NCI-H69 (cell line): Measurements from ENCODE around the gene SLC39A11.
"Not testable (repeated sequence)": the region's sequence is repeated elsewhere in the genome, so short reads cannot be mapped to it uniquely, and the experiment has no call there.

Experiments
- DNase-seq: peaks from one replicate; lab custom pipeline; 2025; lab: John Stamatoyannopoulos, UW

Gene SLC39A11

GRCh38 chr17:73071066-73071999, 21.2 kb downstream of the SLC39A11 start:
- peak; percentile 84 for DNase-seq

DNA sequence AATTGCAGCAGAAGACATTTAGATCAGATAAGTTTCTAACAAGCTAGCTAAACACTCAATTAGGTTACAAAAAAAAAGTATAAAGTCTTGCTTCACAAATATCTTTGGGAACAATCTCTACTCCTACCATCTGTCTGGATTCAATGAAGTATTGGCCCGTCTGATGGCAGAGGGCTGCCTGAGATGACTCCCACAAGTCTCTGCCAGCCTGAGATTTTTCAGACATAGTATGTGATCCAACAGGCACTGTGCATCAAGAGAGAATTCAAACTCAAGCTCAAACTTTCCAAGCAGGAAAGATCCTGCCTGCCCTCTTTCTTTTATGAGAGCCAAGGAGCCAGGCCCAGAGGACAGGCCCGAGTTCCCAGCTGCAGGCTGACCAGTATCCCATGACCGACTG, 22.6 kb downstream of the SLC39A11 start:
- no peak for DNase-seq

- peak; percentile 48 for DNase-seq
These were observed 23.2 kb downstream of the SLC39A11 start for GRCh38 chr17:73069164-73069770.

GRCh38 chr17:73068322-73069153, 23.9 kb downstream of the SLC39A11 start:
- peak; percentile 57 for DNase-seq

DNA sequence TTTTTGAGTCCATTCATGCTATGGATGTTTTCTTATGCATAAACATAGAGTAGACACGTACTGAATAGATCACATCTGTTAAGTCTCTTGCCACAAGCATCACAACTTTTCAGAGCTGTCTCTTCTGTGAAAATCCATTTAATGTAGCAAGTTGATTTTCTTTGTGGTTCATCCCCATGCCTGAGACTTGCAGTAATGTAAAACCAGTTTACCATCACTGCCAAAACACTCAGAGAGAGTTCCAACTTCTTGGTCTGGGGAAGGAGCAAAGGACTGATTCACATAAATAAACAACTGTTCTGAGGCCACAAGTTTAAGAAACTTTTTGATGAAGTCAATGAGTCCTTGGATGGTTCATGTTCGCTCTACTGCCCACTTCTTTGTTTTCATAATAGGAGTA, 24.8 kb downstream of the SLC39A11 start:
- not testable (repeated sequence) for DNase-seq

GRCh38 chr17:73067075-73067474, 25.4 kb downstream of the SLC39A11 start:
- no peak for DNase-seq

- DNase-seq = peak; percentile 64
These were observed 26.2 kb downstream of the SLC39A11 start for GRCh38 chr17:73066148-73066884.

- no peak for DNase-seq
These were observed 27.1 kb downstream of the SLC39A11 start for GRCh38 chr17:73065376-73065775.

- DNase-seq = peak; percentile 69
These were observed 28.2 kb downstream of the SLC39A11 start for GRCh38 chr17:73064084-73064938.

DNA sequence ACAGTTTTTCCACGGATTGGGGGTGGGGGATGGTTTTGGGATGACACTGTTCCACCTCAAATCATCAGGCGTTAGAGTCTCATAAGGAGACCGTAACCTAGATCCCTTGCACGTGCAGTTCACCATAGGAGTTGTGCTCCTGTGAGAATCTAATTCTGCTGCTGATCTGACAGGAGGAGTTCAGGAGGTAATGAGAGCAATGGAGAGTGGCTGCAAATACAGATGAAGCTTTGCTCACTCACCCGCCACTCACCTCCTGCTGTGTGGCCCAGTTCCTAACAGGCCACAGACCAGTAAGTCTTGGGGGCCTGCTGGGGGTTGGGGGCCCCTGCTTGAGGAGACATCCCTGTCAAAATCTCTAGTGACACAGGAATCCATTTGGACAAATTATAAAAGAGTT, 29.8 kb downstream of the SLC39A11 start:
- no peak for DNase-seq

DNA sequence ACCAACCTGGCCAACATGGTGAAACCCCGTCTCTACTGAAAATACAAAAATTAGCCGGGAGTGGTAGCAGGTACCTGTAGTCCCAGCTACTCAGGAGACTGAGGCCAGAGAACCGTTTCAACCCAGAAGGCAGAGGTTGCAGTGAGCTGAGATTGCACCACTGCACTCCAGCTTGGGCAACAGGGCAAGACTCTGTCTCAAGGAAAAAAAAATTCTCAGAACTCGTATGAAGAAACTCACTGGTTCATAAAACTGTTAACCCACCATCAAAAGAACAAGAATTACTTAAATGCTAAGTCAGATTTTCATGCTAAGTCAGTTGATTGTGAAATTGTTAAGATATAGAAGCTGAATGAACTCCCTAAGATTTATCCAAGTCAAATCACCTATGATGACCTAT, 31.3 kb downstream of the SLC39A11 start:
- no peak for DNase-seq

- no peak for DNase-seq
These were observed 31.8 kb downstream of the SLC39A11 start for GRCh38 chr17:73060721-73061120.

- DNase-seq = not testable (repeated sequence)
These were observed 32.8 kb downstream of the SLC39A11 start for GRCh38 chr17:73059713-73060112.

- no peak for DNase-seq
These were observed 34.5 kb downstream of the SLC39A11 start for GRCh38 chr17:73058022-73058421.

DNA sequence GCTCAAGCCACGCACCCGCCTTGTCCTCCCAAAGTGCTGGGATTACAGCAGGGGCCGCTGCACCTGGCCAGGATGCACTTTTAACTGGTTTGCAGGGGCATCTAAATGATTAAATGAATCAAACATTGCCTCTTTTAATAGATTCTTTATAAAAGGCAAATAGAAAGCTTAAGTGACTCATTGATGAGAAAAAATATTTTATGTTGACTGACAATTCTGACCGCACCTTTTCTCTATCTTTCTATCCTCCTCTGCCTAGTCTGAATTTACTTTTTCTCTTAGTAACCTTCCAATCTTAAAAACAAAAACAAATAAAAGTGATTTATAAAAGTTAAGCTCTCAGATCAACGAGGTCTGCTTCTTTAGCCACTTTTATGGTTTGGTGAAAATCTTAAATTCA, 35.3 kb downstream of the SLC39A11 start:
- DNase-seq = no peak

DNA sequence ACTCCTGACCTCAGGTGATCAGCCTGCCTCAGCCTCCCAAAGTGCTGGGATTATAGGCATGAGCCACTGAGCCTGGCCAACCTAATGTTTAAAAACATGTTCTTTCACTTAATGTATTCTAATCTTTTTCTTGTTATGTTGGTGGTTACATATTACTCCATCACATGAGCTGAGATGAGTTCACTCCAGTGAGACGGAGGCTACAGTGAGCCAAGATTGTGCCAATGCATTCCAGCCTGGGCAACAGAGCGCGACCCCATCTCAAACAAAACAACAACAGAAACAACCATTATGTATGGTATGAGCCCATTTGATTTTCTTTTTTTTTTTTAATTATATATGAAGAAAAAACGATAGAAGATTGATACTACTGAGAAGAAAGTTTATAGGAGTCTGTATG, 39.6 kb downstream of the SLC39A11 start:
- DNase-seq = no peak

- no peak for DNase-seq
These were observed 41.7 kb downstream of the SLC39A11 start for GRCh38 chr17:73050797-73051196.

GRCh38 chr17:73048170-73048569, 44.3 kb downstream of the SLC39A11 start:
- no peak for DNase-seq

GRCh38 chr17:73045724-73046123, 46.8 kb downstream of the SLC39A11 start:
- DNase-seq = peak; percentile 23

DNA sequence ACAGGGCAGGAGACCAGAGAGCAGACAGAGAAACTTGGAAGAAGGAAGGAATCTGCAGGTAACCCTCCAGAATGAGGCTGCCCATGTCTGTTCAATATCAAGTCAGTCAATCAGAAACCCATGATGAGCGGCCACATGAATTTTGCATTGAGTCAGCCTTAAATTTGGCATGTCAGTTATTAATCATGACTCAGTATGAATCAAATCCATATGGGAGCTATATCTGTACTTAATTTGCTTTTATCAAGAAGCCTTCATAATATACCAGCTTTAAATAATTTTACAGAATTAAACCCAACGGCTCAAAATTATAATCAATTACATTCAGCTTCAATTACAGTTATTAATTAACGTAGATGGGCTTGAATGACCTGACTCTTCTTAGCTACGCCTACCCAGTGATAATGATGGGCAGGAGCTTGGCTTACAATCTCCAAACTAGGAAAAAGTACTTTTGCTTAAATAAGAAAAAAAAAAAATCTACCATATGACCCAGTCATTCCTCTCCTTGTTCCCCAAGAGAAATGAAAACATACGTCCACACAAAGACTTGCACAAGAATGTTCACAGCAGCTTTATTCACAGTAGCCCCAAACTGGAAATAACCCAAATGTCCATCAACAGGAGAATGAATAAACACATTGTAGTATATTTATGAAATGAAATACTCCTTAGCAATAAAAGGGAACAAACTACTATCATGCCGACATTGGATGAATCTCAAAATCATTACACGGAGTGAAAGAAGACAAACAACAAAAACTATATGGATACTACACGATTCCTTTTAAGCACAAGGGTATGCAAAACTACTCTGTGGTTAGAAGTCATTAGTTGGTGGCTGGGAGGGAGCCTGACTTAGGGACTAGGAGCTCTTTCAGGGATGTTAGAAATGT, 48.6 kb downstream of the SLC39A11 start:
- no peak for DNase-seq
